Femur (tissue), 1 donor: ENCODE data around the gene FBXL14.
A peak's percentile ranks its signal among the peaks of the same experiment; 100 is the strongest.

Source experiments
- DNase-seq: peaks from one replicate; pipeline ENCODE4 v3.0.0-alpha.2; 2017

Gene FBXL14

DNA sequence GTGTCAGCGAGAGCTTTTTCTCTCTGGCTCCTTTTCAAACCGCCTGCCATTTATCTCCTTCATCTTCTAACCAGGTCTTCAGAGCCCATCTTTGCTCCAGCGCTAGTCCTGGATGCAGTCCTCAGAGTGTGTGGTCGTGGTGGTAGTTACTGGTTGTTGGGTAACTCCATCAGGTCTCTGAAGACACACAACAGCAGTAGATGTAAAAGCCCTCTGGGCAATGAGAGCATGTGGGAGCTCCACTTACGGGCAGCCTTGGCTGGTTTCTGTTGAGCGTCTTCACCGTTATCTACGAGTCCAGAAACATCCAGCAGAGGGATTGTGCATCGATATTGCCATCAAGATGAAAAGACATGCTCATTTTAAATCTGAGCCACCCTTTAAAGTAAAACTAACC, 61.2 kb downstream of the FBXL14 start:
- DNase-seq = no peak

GRCh38 chr12:1532375-1533165, 61.8 kb downstream of the FBXL14 start:
- no peak for DNase-seq

DNA sequence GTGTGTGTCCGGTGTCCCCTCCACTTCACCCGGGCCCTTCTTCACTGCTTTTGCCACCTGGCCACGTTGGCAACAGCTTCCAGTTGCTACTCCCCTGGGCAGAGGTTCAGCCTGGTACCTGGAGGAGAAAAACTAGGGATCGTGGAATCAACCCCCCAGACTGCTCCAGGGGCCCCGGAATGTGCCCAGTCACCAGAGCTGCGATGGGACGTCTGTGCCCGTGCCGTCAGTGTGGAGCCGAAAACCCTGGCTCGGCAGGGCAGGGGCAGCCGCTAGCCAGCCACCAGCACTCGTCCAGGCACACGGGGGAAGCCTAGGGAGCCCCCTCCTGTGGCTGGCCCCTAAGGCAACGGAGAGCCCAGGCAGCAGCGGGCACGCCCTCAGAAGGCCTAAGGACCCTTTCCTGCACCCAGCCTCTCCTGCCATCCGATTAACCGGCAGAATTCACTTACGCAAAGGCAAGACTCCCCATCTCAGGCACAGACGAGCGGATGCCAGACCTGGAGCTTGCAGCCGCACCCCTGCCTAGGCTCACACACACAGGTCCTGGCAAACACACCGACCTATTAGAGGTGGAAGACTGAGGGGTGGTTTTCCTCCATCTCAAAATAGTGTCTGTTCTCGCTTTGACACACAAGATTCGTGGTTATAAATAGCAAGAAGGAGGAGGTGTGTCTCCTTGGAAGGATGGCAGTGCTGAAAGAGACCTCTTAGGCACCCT, 62.6 kb downstream of the FBXL14 start:
- no peak for DNase-seq

DNA sequence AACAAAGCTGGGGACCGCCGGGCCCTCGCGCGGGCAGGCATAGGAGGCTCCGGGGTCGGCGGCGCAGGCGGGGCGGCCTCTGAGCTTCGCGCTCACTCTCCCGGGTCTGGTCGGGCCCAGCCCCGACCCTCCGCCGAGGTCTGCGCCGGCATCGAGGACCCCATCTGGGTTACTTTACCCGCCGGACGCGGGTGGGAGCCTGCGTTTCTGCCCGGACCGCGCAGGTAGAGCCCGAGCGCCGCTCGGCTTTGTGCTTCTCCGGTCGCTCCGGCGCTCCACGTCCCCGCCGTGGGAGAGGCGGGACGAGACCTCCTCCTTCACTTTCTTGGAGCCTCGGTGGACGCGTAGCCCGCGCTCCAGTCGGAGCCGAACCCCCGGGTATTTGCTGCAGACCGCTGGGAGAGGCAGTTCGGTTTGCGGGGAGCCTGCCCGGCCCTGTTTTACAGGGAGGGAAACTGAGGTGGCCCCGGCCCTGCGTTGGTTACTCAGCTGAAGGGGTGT, 63.2 kb downstream of the FBXL14 start:
- DNase-seq = no peak

DNA sequence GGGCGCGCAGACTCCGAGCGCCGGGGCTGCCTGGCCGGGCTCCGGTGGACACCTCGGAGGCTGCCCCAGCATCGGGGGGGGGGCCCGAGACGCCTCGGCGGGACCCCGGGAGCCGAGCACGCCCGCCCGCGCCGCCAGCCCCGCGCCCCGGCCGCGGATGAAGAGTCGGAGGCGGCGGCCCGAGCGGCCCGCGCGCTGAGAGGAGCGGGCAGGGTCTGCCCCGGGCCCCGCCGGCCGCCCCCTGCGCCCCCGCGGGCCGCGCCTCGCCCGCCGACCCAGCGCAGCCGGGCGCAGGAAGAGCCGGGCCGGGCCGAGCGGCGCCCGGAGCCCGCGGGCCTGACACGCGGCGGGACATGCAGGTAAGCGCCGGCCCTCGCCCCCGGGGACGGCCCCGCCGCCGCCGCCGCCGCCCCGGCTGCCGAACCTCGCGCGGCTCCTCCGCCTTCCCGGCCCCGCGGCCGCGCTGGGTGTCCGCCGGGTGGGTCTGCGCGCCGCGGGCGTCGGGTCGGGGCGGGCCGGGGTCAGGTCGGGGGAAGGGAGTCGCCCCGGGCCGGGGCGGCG, 63.7 kb downstream of the FBXL14 start:
- no peak for DNase-seq

DNA sequence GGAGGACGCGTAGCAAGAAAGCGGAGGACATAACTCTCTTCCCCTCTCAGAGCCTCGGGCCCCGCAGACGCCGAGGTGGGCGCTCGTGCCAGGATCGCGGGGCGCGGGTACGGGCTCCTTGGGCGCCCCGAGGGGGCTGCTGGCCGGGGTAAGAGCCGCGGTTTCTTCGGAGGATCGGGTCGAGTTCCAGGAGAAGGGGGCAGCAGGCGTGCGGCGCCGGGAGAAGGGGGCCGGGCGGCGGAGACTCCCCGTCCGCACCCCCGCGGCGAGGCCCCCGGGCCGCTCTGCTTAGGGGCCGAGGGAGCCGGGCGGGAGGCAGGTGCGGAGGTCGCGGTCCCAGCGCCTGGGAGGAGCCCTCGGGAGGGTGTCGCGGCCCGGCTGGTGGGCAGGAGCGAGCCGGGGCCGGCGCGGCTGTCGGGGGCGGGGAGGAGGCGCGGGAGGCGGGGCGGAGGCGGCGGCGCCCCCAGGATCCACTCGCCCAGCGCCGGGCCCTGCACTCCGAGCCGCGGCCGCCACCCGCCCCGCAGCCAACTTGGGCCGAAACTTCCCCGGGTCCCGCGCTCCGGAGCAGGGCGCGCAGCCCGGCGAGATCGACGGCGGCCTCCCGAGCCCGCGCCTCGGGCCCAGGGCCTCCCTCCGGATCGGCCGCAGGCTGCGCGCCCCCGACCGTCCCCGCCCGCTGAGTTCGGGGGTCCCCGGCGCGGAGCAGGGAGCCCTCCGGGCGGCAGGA, 64.4 kb downstream of the FBXL14 start:
- no peak for DNase-seq

- DNase-seq = no peak
Observed at GRCh38 chr12:1529228-1529861, 65.0 kb downstream of the FBXL14 start.

GRCh38 chr12:1528791-1529190, 65.6 kb downstream of the FBXL14 start:
- DNase-seq = no peak

- no peak for DNase-seq
Observed at GRCh38 chr12:1527789-1528188, 66.6 kb downstream of the FBXL14 start.

- no peak for DNase-seq
Observed at GRCh38 chr12:1525858-1526257, 68.5 kb downstream of the FBXL14 start.

DNA sequence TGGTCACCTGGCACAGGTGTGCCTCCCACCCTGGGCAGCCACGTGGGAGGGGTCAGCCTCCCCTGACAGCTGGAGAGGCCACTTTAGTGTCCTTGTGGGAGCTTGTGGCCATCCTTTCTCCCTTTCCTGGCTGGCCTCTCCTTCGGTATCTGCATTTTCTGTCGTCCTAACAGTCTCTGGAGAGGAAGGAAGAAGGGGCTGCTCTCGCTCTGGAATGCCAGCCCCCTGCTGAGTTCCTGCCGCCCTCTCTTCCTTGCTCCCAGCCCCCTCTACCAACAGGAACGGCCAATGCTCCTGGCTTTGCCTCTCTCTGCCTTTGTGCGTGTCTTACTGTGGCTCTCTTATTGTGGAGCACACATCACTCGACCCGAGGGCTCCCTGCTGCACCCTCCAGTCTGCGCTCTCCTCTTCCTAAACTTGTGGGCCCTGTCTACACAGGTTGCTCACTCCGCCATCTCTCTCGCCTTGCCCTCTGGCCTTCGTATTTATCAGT, 70.8 kb downstream of the FBXL14 start:
- no peak for DNase-seq

DNA sequence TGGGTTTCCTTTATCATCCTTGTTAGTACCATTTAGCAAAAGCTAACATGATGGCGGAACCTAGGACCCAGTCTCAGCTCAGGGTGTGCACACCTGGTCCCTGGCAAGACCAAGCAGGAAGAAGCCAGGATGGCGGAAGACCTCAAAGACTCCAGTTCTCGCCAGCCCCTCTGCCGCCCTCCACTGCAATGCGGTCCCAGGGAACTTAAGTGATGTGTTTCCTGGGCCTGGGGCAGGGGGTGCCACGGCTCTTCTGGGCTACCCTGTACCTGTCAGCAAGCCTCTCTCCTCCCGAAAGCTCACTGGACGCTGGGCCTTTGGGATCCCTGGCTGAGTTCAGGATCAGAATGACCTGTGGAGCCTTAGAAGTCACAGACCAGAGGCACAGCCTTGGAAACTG, 71.3 kb downstream of the FBXL14 start:
- DNase-seq = no peak

- peak; percentile 27 for DNase-seq
Observed at GRCh38 chr12:1519642-1520041, 74.7 kb downstream of the FBXL14 start.

GRCh38 chr12:1518591-1519516, 75.5 kb downstream of the FBXL14 start:
- peak; percentile 33 for DNase-seq

DNA sequence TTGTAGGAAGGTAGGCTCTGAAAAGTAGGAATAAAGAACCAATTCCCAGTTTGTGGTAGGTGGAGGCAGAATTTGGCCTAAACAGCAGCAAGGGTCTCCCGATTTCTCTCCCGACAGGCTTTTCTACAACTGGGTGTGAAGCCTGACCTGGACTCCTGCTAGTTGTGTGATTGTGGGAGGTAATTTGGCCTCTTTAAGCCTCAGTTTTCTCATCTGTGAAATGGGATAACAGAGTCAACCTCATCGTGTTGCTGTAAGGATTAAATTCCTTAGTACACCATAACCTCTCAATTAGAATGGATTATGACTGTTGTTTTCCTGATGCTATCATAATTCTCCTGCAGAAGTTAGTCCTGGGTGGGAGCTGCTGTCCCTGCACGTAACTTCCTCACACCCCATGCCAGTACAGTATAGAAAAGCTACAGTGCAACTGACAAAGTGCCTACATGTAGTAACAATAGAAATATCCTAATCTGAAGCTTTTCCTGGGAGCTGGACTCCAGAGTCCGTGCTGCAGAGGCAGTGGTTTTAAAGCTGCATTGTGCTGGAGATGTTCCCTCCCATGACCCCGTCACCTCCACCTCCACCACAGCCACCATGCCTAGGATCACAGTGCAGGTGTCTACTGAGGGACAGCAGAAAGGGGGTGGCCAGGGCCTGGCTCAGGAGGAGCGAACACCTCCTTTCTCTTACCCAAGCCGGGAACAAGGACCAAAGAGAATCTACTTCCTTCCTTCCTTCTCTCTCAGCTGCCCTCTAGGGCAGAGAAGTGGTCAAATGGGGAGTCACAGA, 76.5 kb downstream of the FBXL14 start:
- DNase-seq = peak; percentile 5

- peak; percentile 10 for DNase-seq
Observed at GRCh38 chr12:1517007-1517406, 77.4 kb downstream of the FBXL14 start.
